ENCODE data around the gene SSPN.

The SSPN gene

GRCh38 chr12:26195641-26196420 lies 458 bp downstream of the SSPN start:
- TF ChIP-seq HDGF (IDR thresholded peaks at IDR 0.05; ENCODE audit: borderline replicate concordance) (no peak), FOXA1 (IDR thresholded peaks at IDR 0.05) (no peak), SP1 (IDR thresholded peaks at IDR 0.05) (no peak), ZNF384 (IDR thresholded peaks at IDR 0.05) (no peak), ARNT (IDR thresholded peaks at IDR 0.05) (no peak), L3MBTL2 (conservative IDR thresholded peaks at IDR 0.05) (peak; percentile 67), NFRKB (IDR thresholded peaks at IDR 0.05) (no peak)
- peak; percentile 46 for DNase-seq (ENCODE audit: extremely low spot score)
- CTCF ChIA-PET, result no interaction called here
- POLR2A ChIA-PET, result no interaction called here

GRCh38 chr12:26196421-26196716 lies 996 bp downstream of the SSPN start:
- DNase-seq (ENCODE audit: extremely low spot score), result no peak
- POLR2A ChIA-PET, result no interaction called here
- TF ChIP-seq SUZ12 (IDR thresholded peaks at IDR 0.05) (no peak), FOXA1 (IDR thresholded peaks at IDR 0.05) (no peak), PKNOX1 (IDR thresholded peaks at IDR 0.05) (no peak), SP1 (IDR thresholded peaks at IDR 0.05) (no peak), TARDBP (IDR thresholded peaks at IDR 0.05) (no peak), HDGF (IDR thresholded peaks at IDR 0.05; ENCODE audit: borderline replicate concordance) (no peak), ARNT (IDR thresholded peaks at IDR 0.05) (no peak), FOXM1 (IDR thresholded peaks at IDR 0.05; ENCODE audit: borderline replicate concordance) (no peak), ELF4 (IDR thresholded peaks at IDR 0.05) (no peak)
- CTCF ChIA-PET, result no interaction called here

- POLR2A ChIA-PET, result no interaction called here
- TF ChIP-seq FOXA1 (IDR thresholded peaks at IDR 0.05) (no peak), ARNT (IDR thresholded peaks at IDR 0.05) (no peak), SP1 (IDR thresholded peaks at IDR 0.05) (no peak), ELF4 (IDR thresholded peaks at IDR 0.05) (no peak)
- DNase-seq (ENCODE audit: extremely low spot score), result no peak
- CTCF ChIA-PET, result no interaction called here
Measured at GRCh38 chr12:26197832-26198231, 2.5 kb downstream of the SSPN start.

- ChIA-PET CTCF (no interaction called here), POLR2A (no interaction called here)
- no peak for DNase-seq (ENCODE audit: extremely low spot score)
- TF ChIP-seq CTBP1 (IDR thresholded peaks at IDR 0.05; ENCODE audit: borderline replicate concordance) (no peak), BHLHE40 (IDR thresholded peaks at IDR 0.05; ENCODE audit: borderline replicate concordance) (no peak), SUZ12 (IDR thresholded peaks at IDR 0.05) (no peak), TARDBP (IDR thresholded peaks at IDR 0.05) (no peak), FOXM1 (IDR thresholded peaks at IDR 0.05; ENCODE audit: borderline replicate concordance) (no peak), NFRKB (IDR thresholded peaks at IDR 0.05) (no peak), ELF4 (IDR thresholded peaks at IDR 0.05) (no peak)
Measured at GRCh38 chr12:26198742-26199141, 3.4 kb downstream of the SSPN start.

- ChIA-PET CTCF (no interaction called here), POLR2A (no interaction called here)
- DNase-seq (ENCODE audit: extremely low spot score), result no peak
- TF ChIP-seq LEF1 (IDR thresholded peaks at IDR 0.05; ENCODE audit: borderline replicate concordance) (no peak), ELF4 (IDR thresholded peaks at IDR 0.05) (no peak), FOXK2 (IDR thresholded peaks at IDR 0.05) (no peak), SP1 (IDR thresholded peaks at IDR 0.05) (no peak), BHLHE40 (IDR thresholded peaks at IDR 0.05; ENCODE audit: borderline replicate concordance) (no peak), ARNT (IDR thresholded peaks at IDR 0.05) (no peak), FOXM1 (IDR thresholded peaks at IDR 0.05; ENCODE audit: borderline replicate concordance) (no peak)
Measured at GRCh38 chr12:26203167-26203780, 7.9 kb downstream of the SSPN start.

- ChIA-PET POLR2A (no interaction called here), CTCF (no interaction called here)
- DNase-seq (ENCODE audit: extremely low spot score), result no peak
- no peak for TF ChIP-seq FOXK2 (IDR thresholded peaks at IDR 0.05)
- no peak for TF ChIP-seq FOXA1 (IDR thresholded peaks at IDR 0.05)
- no peak for TF ChIP-seq SUZ12 (IDR thresholded peaks at IDR 0.05)
- no peak for TF ChIP-seq FOXM1 (IDR thresholded peaks at IDR 0.05; ENCODE audit: borderline replicate concordance)
- no peak for TF ChIP-seq BHLHE40 (IDR thresholded peaks at IDR 0.05; ENCODE audit: borderline replicate concordance)
- no peak for TF ChIP-seq PKNOX1 (IDR thresholded peaks at IDR 0.05)
- TF ChIP-seq NFRKB (IDR thresholded peaks at IDR 0.05), result no peak
- TF ChIP-seq ARNT (IDR thresholded peaks at IDR 0.05), result no peak
- TF ChIP-seq ZNF384 (IDR thresholded peaks at IDR 0.05), result no peak
- TF ChIP-seq CTBP1 (IDR thresholded peaks at IDR 0.05; ENCODE audit: borderline replicate concordance), result no peak
- no peak for TF ChIP-seq HDGF (IDR thresholded peaks at IDR 0.05; ENCODE audit: borderline replicate concordance)
- no peak for TF ChIP-seq ELF4 (IDR thresholded peaks at IDR 0.05)
- TF ChIP-seq TARDBP (IDR thresholded peaks at IDR 0.05), result no peak
- TF ChIP-seq LEF1 (IDR thresholded peaks at IDR 0.05; ENCODE audit: borderline replicate concordance), result no peak
- no peak for TF ChIP-seq L3MBTL2 (conservative IDR thresholded peaks at IDR 0.05)
- TF ChIP-seq SP1 (IDR thresholded peaks at IDR 0.05), result no peak
Measured at GRCh38 chr12:26204612-26205289, 9.4 kb downstream of the SSPN start.

GRCh38 chr12:26205298-26205697 lies 9.9 kb downstream of the SSPN start:
- ChIA-PET POLR2A (no interaction called here), CTCF (no interaction called here)
- DNase-seq (ENCODE audit: extremely low spot score), result no peak
- TF ChIP-seq ZNF384 (IDR thresholded peaks at IDR 0.05) (no peak), ELF4 (IDR thresholded peaks at IDR 0.05) (no peak), BHLHE40 (IDR thresholded peaks at IDR 0.05; ENCODE audit: borderline replicate concordance) (no peak), NFRKB (IDR thresholded peaks at IDR 0.05) (no peak), L3MBTL2 (conservative IDR thresholded peaks at IDR 0.05) (no peak), SP1 (IDR thresholded peaks at IDR 0.05) (no peak), FOXK2 (IDR thresholded peaks at IDR 0.05) (no peak), ARNT (IDR thresholded peaks at IDR 0.05) (no peak), TARDBP (IDR thresholded peaks at IDR 0.05) (no peak), LEF1 (IDR thresholded peaks at IDR 0.05; ENCODE audit: borderline replicate concordance) (no peak), CTBP1 (IDR thresholded peaks at IDR 0.05; ENCODE audit: borderline replicate concordance) (no peak), FOXA1 (IDR thresholded peaks at IDR 0.05) (no peak), PKNOX1 (IDR thresholded peaks at IDR 0.05) (no peak), FOXM1 (IDR thresholded peaks at IDR 0.05; ENCODE audit: borderline replicate concordance) (no peak), HDGF (IDR thresholded peaks at IDR 0.05; ENCODE audit: borderline replicate concordance) (no peak), SUZ12 (IDR thresholded peaks at IDR 0.05) (no peak)

Measured in HEK293T (cell line).